DMS 273 (cell line): Measurements from ENCODE around the gene MTMR12.
"Not testable (repeated sequence)": the region's sequence is repeated elsewhere in the genome, so short reads cannot be mapped to it uniquely, and the experiment has no call there.

Source experiments
- DNase-seq: peaks from one replicate; lab custom pipeline; 2025; ENCODE audit not compliant: unreplicated experiment; lab: John Stamatoyannopoulos, UW

Gene MTMR12

GRCh38 chr5:32325616-32326015 is 12.9 kb upstream of the MTMR12 start:
- no peak for DNase-seq

GRCh38 chr5:32325062-32325461 is 12.3 kb upstream of the MTMR12 start:
- peak; percentile 92 for DNase-seq

- peak; percentile 27 for DNase-seq
Observed at GRCh38 chr5:32323741-32324140, 11.0 kb upstream of the MTMR12 start.

DNA sequence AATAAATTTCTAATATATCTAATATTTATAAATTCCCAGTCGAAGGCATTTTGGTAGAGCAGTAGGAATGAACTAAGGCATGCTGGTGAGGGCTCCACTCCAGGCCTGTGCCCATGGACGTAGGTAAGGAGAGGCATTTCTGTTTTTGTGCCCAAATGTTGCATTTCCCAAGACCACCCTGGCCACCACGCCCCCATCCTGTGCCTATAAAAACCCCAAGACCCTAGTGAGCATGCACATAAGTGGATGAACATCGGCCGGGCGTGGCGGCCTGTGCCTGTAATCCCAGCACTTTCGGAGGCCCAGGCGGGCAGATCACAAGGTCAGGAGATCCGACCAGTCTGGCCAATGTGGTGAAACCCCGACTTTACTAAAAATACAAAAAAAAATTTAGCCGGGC is 10.1 kb upstream of the MTMR12 start:
- DNase-seq, result no peak

GRCh38 chr5:32321787-32322186 is 9.0 kb upstream of the MTMR12 start:
- DNase-seq, result not testable (repeated sequence)

DNA sequence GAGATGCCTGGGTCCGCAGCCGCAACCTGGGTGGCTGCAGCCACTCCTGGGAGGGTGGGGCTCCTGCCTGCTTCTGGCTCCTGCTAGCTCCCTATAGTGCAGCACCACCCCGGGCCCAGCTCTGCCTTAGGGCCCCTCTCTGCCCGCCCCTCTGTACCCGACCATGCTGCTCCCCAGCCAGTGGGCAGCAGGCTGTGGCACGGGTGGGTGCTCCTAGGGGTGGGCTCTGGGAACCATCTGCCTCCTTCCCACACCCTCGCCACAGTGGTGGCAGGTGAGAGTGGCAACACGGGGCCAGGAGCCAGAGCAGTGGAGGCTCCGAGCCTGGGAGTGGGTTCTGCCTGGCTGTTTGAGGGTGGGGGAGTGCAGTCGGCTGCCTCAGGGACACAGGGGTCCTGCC is 7.8 kb upstream of the MTMR12 start:
- DNase-seq, result no peak

- DNase-seq, result no peak
Observed at GRCh38 chr5:32319926-32320543, 7.3 kb upstream of the MTMR12 start.

DNA sequence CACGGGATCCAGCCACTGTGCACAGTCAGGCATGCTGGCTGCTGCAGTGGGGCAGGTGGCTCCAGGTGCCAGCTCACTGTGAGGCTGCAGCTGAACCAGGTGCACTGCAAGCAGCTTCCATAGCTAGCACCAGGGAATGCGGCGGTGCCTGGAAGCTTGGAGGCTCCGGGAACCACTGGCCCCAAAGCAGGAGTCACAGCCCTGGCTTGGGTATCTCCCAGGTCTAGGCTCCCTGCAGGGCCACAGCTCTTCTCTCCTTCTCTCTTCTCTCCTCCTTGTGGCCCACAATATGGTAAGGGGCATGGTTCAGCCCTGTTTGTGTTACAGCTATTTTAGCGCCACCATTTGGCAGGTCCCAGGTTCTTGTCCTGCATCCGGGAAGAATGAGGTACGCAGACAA is 6.7 kb upstream of the MTMR12 start:
- DNase-seq, result peak; percentile 31

GRCh38 chr5:32317041-32317440 is 4.3 kb upstream of the MTMR12 start:
- no peak for DNase-seq

- no peak for DNase-seq
Observed at GRCh38 chr5:32315221-32316014, 2.7 kb upstream of the MTMR12 start.

DNA sequence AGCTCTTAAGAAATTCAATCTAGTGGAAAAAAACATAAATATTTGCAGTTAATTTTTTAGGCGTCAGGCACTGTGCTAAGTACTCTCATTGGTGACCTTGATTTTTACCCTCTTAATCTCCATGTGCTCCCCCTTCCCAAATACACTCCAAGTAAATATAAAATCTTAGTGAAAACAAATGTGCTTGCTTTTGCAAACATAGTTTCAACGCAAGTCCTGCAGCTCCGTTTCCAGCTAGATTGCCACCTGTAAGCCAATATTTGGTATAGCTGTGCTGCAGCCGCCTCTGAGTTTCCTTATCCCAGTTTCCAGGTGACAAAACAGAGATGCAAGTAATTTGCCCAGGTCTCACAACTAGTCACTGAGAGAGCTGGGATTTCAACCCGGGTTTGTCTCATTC is 1.9 kb upstream of the MTMR12 start:
- DNase-seq, result no peak

- not testable (repeated sequence) for DNase-seq
Observed at GRCh38 chr5:32314152-32314488, 1.4 kb upstream of the MTMR12 start.

- DNase-seq, result peak; percentile 81
Observed at GRCh38 chr5:32312197-32312594, 543 bp downstream of the MTMR12 start.

- peak; percentile 29 for DNase-seq
Observed at GRCh38 chr5:32311404-32312196, 1.1 kb downstream of the MTMR12 start.

DNA sequence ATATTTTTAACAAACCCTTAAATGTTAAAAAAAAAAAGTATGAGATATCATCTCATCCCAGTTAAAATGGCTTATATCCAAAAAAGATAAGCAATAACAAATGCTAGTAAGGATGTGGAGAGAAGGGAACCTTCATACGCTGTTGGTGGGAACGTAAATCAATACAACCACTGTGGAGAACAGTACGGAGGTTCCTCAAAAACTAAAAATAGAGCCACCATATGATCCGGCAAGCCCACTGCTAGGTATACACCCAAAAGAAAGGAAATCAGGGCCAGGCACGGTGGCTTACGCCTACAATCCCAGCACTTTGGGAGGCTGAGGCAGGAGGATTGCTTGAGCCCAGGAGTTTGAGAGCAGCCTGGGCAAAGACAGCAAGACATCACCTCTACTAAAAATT is 3.0 kb downstream of the MTMR12 start:
- DNase-seq, result no peak

DNA sequence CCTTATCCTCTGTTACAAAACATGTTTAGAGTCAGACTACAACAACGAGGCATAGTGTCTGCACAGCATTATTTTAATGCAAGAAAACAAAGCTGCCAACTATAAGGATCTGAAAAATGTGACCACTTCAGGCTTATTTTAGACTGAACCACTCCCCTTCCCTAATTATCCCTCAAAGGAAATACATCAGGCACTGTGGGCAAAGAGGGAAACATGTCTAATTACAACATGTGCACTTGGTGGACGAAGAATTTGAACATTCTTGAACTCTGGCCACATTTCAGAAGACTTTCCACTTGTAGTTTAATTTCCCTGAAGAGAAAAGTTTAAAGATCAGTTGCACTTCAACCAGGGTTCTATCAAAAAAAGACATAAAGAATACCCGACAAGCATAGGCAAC is 3.8 kb downstream of the MTMR12 start:
- DNase-seq, result no peak

DNA sequence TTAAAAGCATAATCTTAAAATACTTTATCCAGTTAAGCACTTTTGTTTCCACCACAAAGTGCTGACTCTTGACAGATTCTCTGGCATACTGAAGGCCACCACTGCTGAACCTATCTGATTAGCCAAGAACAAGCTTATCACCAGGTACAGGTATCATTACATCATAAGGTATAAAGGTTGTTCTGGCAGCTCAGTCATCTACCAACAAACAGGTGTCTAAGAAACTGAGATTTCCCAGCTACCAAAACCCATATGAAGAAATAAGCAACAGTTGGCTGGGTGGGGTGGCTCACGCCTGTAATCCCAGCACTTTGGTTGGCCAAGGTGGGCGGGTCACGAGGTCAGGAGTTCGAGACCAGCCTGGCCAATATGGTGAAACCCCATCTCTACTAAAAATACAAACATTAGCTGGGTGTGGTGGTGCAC is 5.0 kb downstream of the MTMR12 start:
- no peak for DNase-seq

- peak; percentile 13 for DNase-seq
Observed at GRCh38 chr5:32304622-32305021, 8.1 kb downstream of the MTMR12 start.

DNA sequence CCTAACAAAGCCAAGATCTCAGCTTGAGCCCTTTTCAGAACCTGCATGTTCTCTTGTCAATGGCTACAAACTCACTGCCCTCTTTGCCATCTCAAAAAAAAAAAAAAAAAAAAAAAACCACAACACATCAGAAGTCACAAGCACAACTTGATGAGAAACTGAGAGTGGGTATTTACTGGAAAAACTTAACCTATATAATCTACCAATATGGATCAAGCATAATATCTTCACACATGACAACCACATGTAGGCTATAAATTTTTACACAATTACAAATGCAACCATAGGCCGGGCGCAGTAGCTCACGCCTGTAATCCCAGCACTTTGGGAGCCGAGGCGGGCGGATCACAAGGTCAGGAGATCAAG is 9.0 kb downstream of the MTMR12 start:
- no peak for DNase-seq

- no peak for DNase-seq
Observed at GRCh38 chr5:32302835-32303754, 9.6 kb downstream of the MTMR12 start.

DNA sequence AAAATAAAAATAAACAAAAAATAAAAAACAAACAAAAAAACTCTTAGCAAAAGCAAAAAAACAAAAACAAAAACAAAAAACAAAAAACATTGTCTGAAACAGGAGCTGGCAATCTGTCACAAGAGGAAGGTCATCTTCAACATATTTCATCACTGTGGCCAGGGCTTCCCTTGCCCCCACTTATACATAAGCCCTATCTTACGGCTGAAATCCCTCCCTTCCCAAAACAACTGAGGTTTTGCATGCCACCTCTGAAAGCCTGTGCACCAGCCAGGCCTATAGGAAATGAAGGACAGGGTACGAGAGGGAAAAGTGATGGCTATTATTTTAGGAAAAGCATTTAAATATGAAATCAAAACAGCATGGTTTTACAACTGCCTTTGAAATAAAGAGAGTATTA is 10.8 kb downstream of the MTMR12 start:
- DNase-seq, result no peak
